ENCODE measurements around the gene BBLN.

The BBLN gene

DNA sequence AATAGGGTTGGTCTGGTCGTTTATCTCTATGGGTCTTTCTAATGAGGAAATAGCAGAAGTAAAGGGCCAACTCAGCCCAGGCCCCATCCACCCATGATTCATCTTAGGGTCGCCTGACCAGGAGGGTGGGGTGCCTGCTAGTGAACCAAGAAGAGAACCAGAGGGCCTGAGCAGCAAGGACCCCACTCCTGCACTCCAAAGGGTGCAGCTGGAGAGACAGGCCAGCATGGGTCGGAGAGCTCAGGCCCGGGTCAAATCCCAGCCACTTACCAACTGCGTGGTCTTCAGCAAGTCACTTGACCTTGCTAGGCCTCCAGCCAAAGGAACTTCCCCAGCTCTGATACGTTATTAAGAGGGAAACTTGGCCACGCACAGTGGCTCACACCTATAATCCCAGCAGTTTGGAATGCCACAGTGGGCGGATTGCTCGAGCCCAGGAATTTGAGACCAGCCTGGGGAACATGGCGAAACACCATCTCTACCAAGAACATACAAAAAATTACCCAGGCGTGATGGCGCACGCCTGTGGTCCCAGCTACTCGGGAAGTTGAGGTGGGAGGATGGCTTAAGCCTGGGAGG, 4.3 kb downstream of the BBLN start:
- no peaks in the 10 kb centered on the region for H3K9me3 ChIP-seq (ENCODE audit: control insufficient read depth, low read length)
- H3K27me3 ChIP-seq (ENCODE audit: control insufficient read depth, insufficient read depth, low read length, poor library complexity, severe bottlenecking) = no peaks in the 10 kb centered on the region
- peaks cover 18% of the 10 kb centered on the region for H3K36me3 ChIP-seq (ENCODE audit: control insufficient read depth, insufficient read depth, low read length)
- WGBS, 2 experiments = 94 to 95% methylated on average over 14 of the region's 14 CpGs
- no peak overlapping the region for H3K27ac ChIP-seq (ENCODE audit: insufficient read depth, low read depth, low read length, poor library complexity, severe bottlenecking)
- H3K4me3 ChIP-seq (ENCODE audit: insufficient read depth, low read depth, low read length) = no peak overlapping the region
- peaks cover 3% of the 10 kb centered on the region for H3K4me1 ChIP-seq (ENCODE audit: control insufficient read depth, insufficient read depth, low read length)

DNA sequence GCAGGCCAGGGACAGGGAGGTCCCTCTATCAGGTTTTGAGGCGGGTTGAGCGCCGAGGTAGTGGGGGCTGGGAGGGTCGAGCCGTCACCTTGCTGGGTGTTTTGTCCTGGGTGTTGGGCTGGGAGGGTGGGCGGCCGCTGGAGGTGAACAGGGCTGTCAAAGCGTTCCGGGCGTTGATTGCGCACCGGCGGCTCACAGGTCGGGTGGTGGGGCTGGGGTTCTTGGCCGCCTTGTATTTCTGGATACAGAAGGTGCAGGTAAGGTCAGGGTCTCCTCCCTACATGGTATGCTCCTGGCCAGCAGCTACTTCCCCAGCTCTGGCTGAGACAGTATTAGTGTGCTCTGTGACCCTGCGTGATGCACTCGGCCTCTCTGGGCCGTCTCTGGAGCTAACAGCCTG, 6.1 kb downstream of the BBLN start:
- peaks cover 24% of the 10 kb centered on the region for H3K36me3 ChIP-seq (ENCODE audit: control insufficient read depth, insufficient read depth, low read length)
- peaks cover 2% of the 10 kb centered on the region for H3K4me1 ChIP-seq (ENCODE audit: control insufficient read depth, insufficient read depth, low read length)
- H3K27me3 ChIP-seq (ENCODE audit: control insufficient read depth, insufficient read depth, low read length, poor library complexity, severe bottlenecking) = no peaks in the 10 kb centered on the region
- no peak overlapping the region for H3K4me3 ChIP-seq (ENCODE audit: insufficient read depth, low read depth, low read length)
- no peaks in the 10 kb centered on the region for H3K9me3 ChIP-seq (ENCODE audit: control insufficient read depth, low read length)
- H3K27ac ChIP-seq (ENCODE audit: insufficient read depth, low read depth, low read length, poor library complexity, severe bottlenecking) = no peak overlapping the region
- WGBS, 2 experiments = 97% methylated on average over 18 of the region's 18 CpGs

DNA sequence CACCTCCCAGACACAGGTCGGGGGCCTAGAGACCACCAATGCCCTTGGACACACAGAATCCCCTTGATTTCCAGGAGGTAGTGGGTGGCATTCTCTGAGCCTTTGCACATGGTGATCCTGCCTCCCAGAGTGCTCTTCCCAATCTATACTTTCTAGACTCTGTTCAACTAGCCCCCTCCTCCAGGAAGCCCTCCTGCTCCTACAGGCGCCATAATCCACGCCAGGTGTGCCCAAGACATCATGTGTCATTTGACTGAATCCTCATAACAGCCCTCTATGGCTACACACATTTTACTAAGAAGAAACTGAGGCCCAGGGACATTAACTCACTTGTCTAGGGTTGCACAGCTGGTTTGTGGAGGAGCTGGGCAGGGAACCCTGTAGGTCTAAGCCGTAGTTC, 7.1 kb downstream of the BBLN start:
- peaks cover 24% of the 10 kb centered on the region for H3K36me3 ChIP-seq (ENCODE audit: control insufficient read depth, insufficient read depth, low read length)

DNA sequence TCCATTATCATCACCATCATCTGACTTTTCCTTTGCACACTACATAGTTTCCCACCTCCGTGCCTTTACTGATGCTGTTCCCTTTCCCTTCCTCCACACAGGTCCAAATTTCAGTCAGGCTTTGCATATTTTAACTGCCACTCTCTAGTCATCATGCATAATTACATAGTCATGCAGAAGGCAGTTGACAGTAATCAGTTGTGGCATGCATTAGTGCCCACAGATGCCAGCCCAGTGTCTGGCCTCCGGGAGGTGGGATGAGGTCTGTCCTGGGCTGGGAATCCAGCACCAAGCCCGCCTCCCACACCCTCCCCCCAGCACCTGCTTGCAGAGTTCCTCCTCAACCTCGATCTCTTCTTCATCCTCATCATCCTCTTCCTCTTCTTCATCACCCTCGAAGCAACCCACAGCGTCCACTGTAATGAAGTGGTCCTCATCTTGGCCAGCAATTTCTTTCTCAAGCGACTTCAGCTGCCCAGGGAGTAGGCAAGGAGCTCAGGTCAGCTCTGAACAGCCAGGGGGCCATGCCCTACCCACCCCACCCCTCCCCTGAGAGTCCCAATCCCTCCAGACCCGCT, 8.8 kb downstream of the BBLN start:
- peaks cover 23% of the 10 kb centered on the region for H3K36me3 ChIP-seq (ENCODE audit: control insufficient read depth, insufficient read depth, low read length)
- no peaks in the 10 kb centered on the region for H3K4me1 ChIP-seq (ENCODE audit: control insufficient read depth, insufficient read depth, low read length)
- 93 to 95% methylated on average over 8 of the region's 8 CpGs for WGBS, 2 experiments

More for the DNA sequence above, 7.1 kb downstream of the BBLN start:
- H3K27ac ChIP-seq (ENCODE audit: insufficient read depth, low read depth, low read length, poor library complexity, severe bottlenecking) = no peak overlapping the region
- H3K27me3 ChIP-seq (ENCODE audit: control insufficient read depth, insufficient read depth, low read length, poor library complexity, severe bottlenecking) = no peaks in the 10 kb centered on the region
- WGBS, 2 experiments = 91 to 94% methylated on average over 4 of the region's 4 CpGs
- no peaks in the 10 kb centered on the region for H3K9me3 ChIP-seq (ENCODE audit: control insufficient read depth, low read length)
- no peak overlapping the region for H3K4me3 ChIP-seq (ENCODE audit: insufficient read depth, low read depth, low read length)
- H3K4me1 ChIP-seq (ENCODE audit: control insufficient read depth, insufficient read depth, low read length) = no peaks in the 10 kb centered on the region

DNA sequence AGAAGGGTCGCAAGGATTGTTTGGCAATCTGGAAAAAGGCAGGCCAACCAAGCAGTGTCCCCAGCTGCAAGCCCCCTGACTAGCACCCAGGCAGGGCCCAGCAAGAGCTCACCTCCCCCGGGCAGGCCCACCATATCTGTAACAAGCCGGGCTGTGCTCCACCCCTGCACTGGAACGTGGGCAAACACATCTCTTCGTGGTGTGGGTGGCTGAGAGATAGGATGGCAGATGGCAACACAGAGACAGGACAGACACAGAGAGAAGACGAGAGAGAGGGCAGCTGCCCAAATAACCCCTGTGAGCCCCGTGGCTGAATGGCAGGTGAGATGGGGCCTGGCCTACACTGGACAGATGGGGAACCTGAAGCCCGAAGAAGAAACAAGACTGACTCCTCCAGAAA, 9.4 kb downstream of the BBLN start:
- no peaks in the 10 kb centered on the region for H3K4me1 ChIP-seq (ENCODE audit: control insufficient read depth, insufficient read depth, low read length)
- WGBS, 2 experiments = 96 to 97% methylated on average over 8 of the region's 8 CpGs
- no peaks in the 10 kb centered on the region for H3K27me3 ChIP-seq (ENCODE audit: control insufficient read depth, insufficient read depth, low read length, poor library complexity, severe bottlenecking)
- no peak overlapping the region for H3K4me3 ChIP-seq (ENCODE audit: insufficient read depth, low read depth, low read length)
- H3K27ac ChIP-seq (ENCODE audit: insufficient read depth, low read depth, low read length, poor library complexity, severe bottlenecking) = no peak overlapping the region
- no peaks in the 10 kb centered on the region for H3K9me3 ChIP-seq (ENCODE audit: control insufficient read depth, low read length)
- peaks cover 18% of the 10 kb centered on the region for H3K36me3 ChIP-seq (ENCODE audit: control insufficient read depth, insufficient read depth, low read length)

More for the DNA sequence above, 8.8 kb downstream of the BBLN start:
- H3K9me3 ChIP-seq (ENCODE audit: control insufficient read depth, low read length) = no peaks in the 10 kb centered on the region
- H3K27me3 ChIP-seq (ENCODE audit: control insufficient read depth, insufficient read depth, low read length, poor library complexity, severe bottlenecking) = no peaks in the 10 kb centered on the region
- H3K27ac ChIP-seq (ENCODE audit: insufficient read depth, low read depth, low read length, poor library complexity, severe bottlenecking) = no peak overlapping the region
- H3K4me3 ChIP-seq (ENCODE audit: insufficient read depth, low read depth, low read length) = no peak overlapping the region

DNA sequence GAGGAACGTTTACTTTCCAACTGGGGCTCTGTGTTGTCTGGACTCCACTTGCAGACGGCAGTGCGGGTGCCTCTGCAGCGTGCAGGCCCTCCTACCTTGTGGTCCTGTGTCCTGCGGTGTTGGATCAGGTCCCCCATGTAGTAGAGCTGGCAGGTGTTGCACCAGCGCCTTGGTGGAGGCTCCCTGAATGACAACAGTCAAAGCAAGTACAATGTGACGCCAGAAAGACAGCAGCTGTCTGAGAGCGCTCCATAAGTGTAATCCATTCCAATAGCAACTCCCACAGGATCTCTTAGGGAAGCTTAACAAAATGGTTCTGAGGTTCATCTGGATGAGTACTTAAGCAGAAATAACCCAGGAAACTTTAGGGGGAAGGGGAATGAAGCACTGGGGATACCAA, 9.9 kb downstream of the BBLN start:
- 94 to 97% methylated on average over 8 of the region's 8 CpGs for WGBS, 2 experiments
- no peak overlapping the region for H3K27ac ChIP-seq (ENCODE audit: insufficient read depth, low read depth, low read length, poor library complexity, severe bottlenecking)
- H3K4me1 ChIP-seq (ENCODE audit: control insufficient read depth, insufficient read depth, low read length) = no peaks in the 10 kb centered on the region
- no peak overlapping the region for H3K4me3 ChIP-seq (ENCODE audit: insufficient read depth, low read depth, low read length)
- no peaks in the 10 kb centered on the region for H3K27me3 ChIP-seq (ENCODE audit: control insufficient read depth, insufficient read depth, low read length, poor library complexity, severe bottlenecking)
- peaks cover 18% of the 10 kb centered on the region for H3K36me3 ChIP-seq (ENCODE audit: control insufficient read depth, insufficient read depth, low read length)
- H3K9me3 ChIP-seq (ENCODE audit: control insufficient read depth, low read length) = no peaks in the 10 kb centered on the region

DNA sequence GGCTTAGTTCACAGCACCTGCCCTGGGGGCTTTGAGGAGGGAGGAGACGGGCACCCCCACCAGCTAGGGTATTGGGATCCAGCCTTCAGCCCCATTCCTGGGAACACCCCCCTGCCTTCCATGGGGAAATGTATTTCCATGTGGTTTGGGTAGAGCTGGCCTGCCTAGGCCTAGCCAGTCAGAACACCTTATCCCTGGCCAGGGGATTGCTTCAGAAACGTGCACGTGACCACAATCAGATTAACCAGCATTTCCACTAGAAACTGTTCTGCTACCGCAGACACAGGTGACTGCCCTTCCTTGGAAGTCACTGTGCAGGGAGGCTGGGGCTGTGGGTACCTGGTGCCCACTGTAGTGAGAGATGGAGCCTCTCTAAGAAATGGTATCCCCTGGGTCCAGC, 14.0 kb downstream of the BBLN start:
- Histone ChIP-seq H3K9me3 (ENCODE audit: control insufficient read depth, low read length) (no peaks in the 10 kb centered on the region), H3K4me1 (ENCODE audit: control insufficient read depth, insufficient read depth, low read length) (no peaks in the 10 kb centered on the region), H3K27me3 (ENCODE audit: control insufficient read depth, insufficient read depth, low read length, poor library complexity, severe bottlenecking) (no peaks in the 10 kb centered on the region), H3K27ac (ENCODE audit: insufficient read depth, low read depth, low read length, poor library complexity, severe bottlenecking) (no peak overlapping the region), H3K4me3 (ENCODE audit: insufficient read depth, low read depth, low read length) (no peak overlapping the region), H3K36me3 (ENCODE audit: control insufficient read depth, insufficient read depth, low read length) (peaks cover 40% of the 10 kb centered on the region)
- 93 to 98% methylated on average over 4 of the region's 4 CpGs for WGBS, 2 experiments

DNA sequence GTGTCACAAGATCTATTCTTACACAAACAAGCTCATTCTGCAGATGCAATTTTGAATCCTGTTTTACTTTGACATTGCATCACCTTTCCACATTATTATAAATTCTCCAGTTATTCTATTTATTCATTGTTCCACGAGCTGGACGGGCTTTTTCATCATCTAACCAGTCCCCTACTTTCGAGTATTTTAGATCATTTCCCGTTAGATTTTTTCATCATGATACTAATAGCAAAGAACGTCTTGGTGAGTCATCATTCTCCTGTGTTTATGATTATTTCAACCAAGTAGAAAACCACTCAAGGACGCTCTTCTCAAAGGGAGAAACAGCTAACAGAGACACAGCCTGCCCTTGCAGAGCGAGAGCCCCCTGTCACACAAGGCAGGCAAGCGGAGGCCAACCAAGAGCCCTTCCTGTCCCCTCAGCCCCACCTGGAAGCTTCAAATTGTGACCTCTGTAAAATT, 15.1 kb downstream of the BBLN start:
- no peaks in the 10 kb centered on the region for H3K27me3 ChIP-seq (ENCODE audit: control insufficient read depth, insufficient read depth, low read length, poor library complexity, severe bottlenecking)
- no peak overlapping the region for H3K4me3 ChIP-seq (ENCODE audit: insufficient read depth, low read depth, low read length)
- 84% methylated on average over 8 of the region's 8 CpGs for WGBS, 2 experiments
- no peaks in the 10 kb centered on the region for H3K9me3 ChIP-seq (ENCODE audit: control insufficient read depth, low read length)
- no peak overlapping the region for H3K27ac ChIP-seq (ENCODE audit: insufficient read depth, low read depth, low read length, poor library complexity, severe bottlenecking)
- peaks cover 46% of the 10 kb centered on the region for H3K36me3 ChIP-seq (ENCODE audit: control insufficient read depth, insufficient read depth, low read length)
- H3K4me1 ChIP-seq (ENCODE audit: control insufficient read depth, insufficient read depth, low read length) = no peaks in the 10 kb centered on the region

DNA sequence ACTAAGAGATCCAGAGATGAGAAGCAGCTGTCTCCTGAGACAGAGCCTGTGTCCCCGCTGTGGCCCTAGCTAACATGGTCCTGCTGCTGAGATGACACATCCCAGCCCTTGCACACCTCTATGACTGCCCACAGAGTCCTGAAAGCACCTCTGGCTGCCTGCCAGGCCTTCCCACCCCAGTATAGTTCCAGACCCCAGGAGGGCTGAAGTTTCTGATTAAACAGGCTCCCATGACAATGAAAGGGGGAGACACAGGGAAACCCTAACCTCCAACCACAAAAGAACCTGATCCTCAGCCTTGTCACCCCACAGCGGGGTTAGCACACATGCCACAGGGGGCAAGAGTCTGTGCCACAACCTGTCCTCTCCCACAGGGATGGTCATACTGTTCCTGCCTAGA, 15.7 kb downstream of the BBLN start:
- Histone ChIP-seq H3K27ac (ENCODE audit: insufficient read depth, low read depth, low read length, poor library complexity, severe bottlenecking) (no peak overlapping the region), H3K36me3 (ENCODE audit: control insufficient read depth, insufficient read depth, low read length) (peaks cover 52% of the 10 kb centered on the region), H3K9me3 (ENCODE audit: control insufficient read depth, low read length) (no peaks in the 10 kb centered on the region), H3K4me1 (ENCODE audit: control insufficient read depth, insufficient read depth, low read length) (no peaks in the 10 kb centered on the region), H3K27me3 (ENCODE audit: control insufficient read depth, insufficient read depth, low read length, poor library complexity, severe bottlenecking) (no peaks in the 10 kb centered on the region), H3K4me3 (ENCODE audit: insufficient read depth, low read depth, low read length) (no peak overlapping the region)
- 89 to 93% methylated on average over 2 of the region's 2 CpGs for WGBS, 2 experiments

DNA sequence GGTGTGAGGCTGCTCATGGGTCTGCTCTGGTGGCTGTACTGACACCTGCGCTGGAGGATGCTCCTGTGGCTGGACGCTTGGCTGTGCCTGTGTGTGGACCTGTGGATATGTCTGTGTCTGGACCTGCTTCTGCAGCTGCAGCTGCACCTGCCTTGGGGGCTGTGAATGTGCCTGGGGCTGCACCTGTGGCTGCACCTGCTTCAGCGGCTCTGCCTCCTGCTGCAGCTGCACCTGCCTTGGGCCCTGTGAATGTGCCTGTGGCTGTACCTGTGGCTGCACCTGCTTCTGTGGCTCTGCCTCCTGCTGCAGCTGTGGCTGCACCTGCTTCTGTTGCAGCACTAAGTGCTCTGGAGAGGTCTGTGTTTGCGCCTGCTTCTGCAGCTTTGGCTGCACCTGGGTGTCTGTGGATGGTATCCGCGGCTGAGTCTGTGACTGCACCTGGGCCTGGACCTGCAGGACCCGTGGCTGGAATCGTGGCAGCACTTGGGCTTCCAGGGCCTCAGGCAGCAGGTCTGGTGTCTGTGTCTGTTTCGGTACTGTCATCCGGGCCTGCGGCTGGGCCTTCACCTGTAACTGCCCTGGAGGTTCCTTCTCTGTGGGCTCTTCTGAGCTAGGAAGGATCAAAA, 18.9 kb downstream of the BBLN start:
- H3K4me1 ChIP-seq (ENCODE audit: control insufficient read depth, insufficient read depth, low read length) = no peaks in the 10 kb centered on the region
- no peaks in the 10 kb centered on the region for H3K27me3 ChIP-seq (ENCODE audit: control insufficient read depth, insufficient read depth, low read length, poor library complexity, severe bottlenecking)
- H3K9me3 ChIP-seq (ENCODE audit: control insufficient read depth, low read length) = no peaks in the 10 kb centered on the region
- H3K36me3 ChIP-seq (ENCODE audit: control insufficient read depth, insufficient read depth, low read length) = peaks cover 51% of the 10 kb centered on the region
- 96 to 97% methylated on average over 11 of the region's 11 CpGs for WGBS, 2 experiments
- no peak overlapping the region for H3K4me3 ChIP-seq (ENCODE audit: insufficient read depth, low read depth, low read length)
- no peak overlapping the region for H3K27ac ChIP-seq (ENCODE audit: insufficient read depth, low read depth, low read length, poor library complexity, severe bottlenecking)

All from ectodermal cell (in vitro differentiated cells).